Measurements from ENCODE around the gene LSM6.

- TF ChIP-seq CTCF (IDR thresholded peaks at IDR 0.05), result no peak
- no peak for TF ChIP-seq POLR2A (IDR thresholded peaks at IDR 0.05)
- no peak for TF ChIP-seq EP300 (IDR thresholded peaks at IDR 0.05)
Observed at GRCh38 chr4:146146918-146147317, 28.6 kb upstream of the LSM6 start.

Data from ovary (tissue), 3 donors.